KOPT-K1 (cell line): ENCODE results near the gene PACC1.
"Not testable (repeated sequence)": the region's sequence is repeated elsewhere in the genome, so short reads cannot be mapped to it uniquely, and the experiment has no call there.

Source experiments
- H3K27ac ChIP-seq: fragments of 200-600 bp; sonication (generic); 2 replicates; pipeline ENCODE4 v1.5.1; 2016; ENCODE audit warnings: antibody characterized with exemption, mild to moderate bottlenecking, low read depth, low read length; ENCODE audit not compliant: poor library complexity, severe bottlenecking
- H3K36me3 ChIP-seq: fragments of 200-600 bp; sonication (generic); 2 replicates; pipeline ENCODE4 v1.5.1; 2017; ENCODE audit warnings: antibody characterized with exemption, mild to moderate bottlenecking, low read length, moderate library complexity; ENCODE audit not compliant: insufficient read depth
- H3K9me3 ChIP-seq: fragments of 200-600 bp; sonication (generic); 2 replicates; pipeline ENCODE4 v1.5.1; 2017; ENCODE audit warnings: antibody characterized with exemption, low read length, mild to moderate bottlenecking; ENCODE audit not compliant: insufficient read depth, poor library complexity, severe bottlenecking

The PACC1 gene

DNA sequence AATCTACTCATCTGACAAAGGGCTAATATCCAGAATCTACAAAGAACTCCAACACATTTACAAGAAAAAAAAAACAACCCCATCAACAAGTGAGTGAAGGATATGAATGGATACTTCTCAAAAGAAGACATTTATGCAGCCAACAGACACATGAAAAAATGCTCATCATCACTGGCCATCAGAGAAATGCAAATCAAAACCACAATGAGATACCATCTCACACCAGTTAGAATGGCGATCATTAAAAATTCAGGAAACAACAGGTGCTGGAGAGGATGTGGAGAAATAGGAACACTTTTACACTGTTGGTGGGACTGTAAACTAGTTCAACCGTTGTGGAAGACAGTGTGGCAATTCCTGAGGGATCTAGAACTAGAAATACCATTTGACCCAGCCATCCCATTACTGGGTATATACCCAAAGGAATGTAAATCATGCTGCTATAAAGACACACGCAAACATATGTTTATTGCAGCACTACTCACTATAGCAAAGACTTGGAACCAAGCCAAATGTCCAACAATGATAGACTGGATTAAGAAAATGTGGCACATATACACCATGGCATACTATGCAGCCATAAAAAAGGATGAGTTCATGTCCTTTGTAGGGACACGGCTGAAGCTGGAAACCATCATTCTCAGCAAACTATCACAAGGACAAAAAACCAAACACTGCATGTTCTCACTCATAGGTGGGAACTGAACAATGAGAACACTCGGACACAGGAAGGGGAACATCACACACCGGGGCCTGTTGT, 18.8 kb downstream of the PACC1 start:
- H3K9me3 ChIP-seq = peaks cover 18% of the 10 kb centered on the region
- H3K36me3 ChIP-seq = peaks cover 47% of the 10 kb centered on the region
- H3K27ac ChIP-seq = not testable (repeated sequence)

DNA sequence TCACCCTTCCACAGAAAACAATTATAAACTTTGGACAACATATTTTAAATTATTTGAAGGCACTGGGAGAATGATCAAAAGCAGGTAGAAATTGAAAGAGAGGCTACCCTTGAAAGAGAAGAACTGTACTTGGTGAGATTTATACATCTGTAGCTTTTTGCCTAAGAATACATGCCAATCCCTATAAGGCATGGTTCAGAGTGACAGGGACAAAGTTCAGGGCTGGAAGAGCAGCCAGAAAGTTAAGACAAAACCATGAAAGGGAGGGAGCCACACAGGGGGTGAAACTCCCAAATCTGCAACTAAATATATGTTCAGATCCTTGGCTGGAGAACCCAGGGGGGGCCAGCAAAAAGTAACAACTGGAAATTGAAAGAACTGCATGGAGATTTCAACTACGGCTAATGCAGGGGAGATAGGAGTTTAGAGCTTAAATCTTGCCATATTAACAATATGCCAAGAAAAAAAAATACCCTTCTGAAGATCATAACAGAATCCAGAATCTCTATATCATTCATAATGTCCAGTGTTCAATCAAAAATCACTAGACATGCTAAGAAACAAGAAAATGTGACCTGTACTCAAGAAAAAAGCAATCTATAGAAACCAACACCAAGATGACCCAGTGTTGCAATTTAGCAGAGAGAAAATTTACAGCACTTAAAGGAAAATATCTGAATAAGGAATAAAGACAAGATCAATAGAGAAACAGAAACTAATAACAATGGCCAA, 25.5 kb downstream of the PACC1 start:
- peaks cover 58% of the 10 kb centered on the region for H3K36me3 ChIP-seq
- H3K9me3 ChIP-seq = peaks cover 13% of the 10 kb centered on the region
- no peak overlapping the region for H3K27ac ChIP-seq

DNA sequence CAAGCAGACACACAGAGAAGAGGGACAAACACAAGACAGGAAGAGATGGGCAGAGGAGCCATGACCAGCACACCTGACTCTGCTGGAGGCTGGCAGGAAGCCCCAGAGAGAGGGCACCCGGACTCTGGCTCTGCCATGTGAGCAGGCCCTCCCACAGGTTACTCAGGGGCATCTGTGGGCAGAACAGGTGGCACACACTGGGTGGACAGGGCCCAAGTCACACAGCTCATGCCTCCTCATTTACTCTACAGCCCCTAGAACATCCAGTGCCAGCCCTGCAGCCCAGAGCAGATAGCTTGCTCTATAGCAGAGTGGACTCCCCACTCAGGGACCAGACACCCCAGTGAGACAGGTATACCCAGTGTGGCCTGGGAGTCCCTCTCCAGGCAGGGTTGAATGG, 28.7 kb downstream of the PACC1 start:
- peaks cover 13% of the 10 kb centered on the region for H3K9me3 ChIP-seq
- H3K36me3 ChIP-seq = peaks cover 88% of the 10 kb centered on the region
- H3K27ac ChIP-seq = no peak overlapping the region

DNA sequence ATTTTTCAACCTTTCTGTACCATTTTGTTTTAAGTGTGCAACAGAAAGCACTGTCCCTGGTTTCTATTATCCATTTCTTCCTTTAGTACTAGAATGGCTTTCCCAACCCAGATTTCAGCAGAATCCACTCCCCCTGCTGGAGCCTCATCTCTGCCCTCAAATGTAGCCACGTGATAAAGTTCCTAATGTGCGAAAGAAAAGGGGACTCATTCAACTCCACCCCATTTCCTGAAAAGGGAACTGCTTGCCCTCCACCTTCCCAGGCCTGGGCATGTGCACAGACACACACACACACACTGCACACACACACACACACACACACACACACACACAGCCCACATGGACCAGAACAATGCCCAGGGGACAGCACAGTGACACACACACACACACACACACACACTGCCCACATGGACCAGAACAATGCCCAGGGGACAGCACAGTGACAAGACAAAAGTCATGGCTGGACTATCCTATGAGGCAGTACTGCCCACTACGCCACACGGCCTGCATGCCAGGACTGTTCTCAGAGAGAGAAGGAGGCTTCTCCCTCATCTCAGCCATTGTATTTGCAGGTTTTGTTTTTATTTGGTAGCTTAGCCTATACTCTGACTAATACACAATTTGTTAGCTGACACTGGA, 33.2 kb downstream of the PACC1 start:
- peaks cover 96% of the 10 kb centered on the region for H3K36me3 ChIP-seq
- H3K27ac ChIP-seq = no peak overlapping the region
- no peaks in the 10 kb centered on the region for H3K9me3 ChIP-seq

DNA sequence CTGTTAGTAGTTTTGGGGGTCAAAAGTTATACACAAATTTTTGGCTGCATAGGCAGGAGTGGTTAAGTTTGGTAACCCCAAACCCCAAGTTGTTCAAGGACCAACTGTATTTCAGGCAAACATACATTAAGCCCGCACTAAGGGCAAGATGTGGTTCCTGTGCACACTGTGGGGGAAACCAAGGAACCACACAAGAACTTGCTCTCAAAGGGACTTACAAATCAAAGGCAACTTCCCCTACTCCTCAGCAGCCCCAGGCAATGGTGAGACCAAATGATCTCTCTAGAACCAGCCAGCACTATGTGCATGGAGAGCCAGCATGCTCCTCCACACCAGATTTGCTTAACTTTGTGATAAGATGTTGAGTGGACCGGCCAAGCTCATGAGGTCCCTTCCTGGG, 35.3 kb downstream of the PACC1 start:
- H3K27ac ChIP-seq = no peak overlapping the region
- peaks cover 91% of the 10 kb centered on the region for H3K36me3 ChIP-seq
- no peaks in the 10 kb centered on the region for H3K9me3 ChIP-seq

DNA sequence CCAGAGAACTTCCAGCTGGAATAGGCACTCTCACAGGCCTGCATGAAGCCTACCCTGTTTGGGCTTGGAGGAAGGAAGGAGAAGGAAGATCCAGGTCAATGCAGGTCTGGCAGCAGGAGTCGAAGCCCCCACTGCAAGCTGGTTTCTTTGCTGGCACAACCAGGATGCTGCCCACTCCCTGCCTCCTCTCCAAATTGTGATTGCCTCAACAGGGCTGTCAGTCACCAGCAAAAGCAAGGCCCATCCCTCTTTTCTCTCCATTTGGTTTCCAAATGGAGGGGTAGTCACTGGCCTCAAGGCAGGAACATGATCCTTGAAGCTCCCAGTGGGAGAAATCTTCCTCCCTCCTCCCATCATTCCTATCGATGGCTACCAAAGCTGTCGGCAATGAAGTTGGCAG, 37.0 kb downstream of the PACC1 start:
- Histone ChIP-seq H3K9me3 (peaks cover 9% of the 10 kb centered on the region), H3K27ac (no peak overlapping the region), H3K36me3 (peaks cover 91% of the 10 kb centered on the region)

DNA sequence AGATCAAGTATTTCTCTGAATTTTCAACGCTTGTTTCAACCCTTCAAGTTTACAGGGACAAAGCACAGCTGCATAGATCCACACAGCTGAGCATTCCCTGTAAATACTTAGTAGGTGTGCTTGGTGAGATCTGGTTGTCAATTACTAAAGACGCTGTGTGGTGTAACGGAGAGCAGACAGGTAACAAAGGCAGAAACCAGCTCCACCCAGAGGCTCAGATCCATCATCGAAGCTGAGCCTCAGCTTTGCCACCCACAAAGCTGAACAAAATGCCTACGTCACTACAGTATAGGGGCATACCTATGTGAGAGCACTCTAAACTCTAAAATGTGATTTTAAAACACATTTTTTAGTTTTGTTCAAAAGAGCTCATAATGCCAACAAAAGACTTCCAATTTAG, 38.7 kb downstream of the PACC1 start:
- peaks cover 91% of the 10 kb centered on the region for H3K36me3 ChIP-seq
- peaks cover 16% of the 10 kb centered on the region for H3K9me3 ChIP-seq
- no peak overlapping the region for H3K27ac ChIP-seq

DNA sequence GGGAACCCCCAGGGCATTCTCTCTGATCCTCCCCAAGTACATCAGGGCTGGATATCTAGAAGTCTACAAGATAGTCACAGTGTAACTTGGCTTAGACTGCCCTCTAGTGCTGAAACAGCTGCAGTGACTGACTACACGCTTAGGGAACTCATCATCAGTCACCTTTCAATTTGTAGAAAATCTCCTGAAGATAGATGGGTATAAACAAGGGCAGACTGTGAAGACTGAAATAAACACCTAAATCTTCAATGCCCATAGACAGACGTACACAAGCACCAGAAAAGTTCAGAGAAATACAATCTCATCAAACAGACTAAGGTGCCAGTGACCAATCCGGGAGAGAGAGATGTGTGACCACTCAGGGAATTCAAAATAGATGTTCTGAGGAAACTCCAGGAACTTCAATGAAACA, 46.6 kb downstream of the PACC1 start:
- peaks cover 90% of the 10 kb centered on the region for H3K36me3 ChIP-seq
- H3K27ac ChIP-seq = no peak overlapping the region
- peaks cover 12% of the 10 kb centered on the region for H3K9me3 ChIP-seq

DNA sequence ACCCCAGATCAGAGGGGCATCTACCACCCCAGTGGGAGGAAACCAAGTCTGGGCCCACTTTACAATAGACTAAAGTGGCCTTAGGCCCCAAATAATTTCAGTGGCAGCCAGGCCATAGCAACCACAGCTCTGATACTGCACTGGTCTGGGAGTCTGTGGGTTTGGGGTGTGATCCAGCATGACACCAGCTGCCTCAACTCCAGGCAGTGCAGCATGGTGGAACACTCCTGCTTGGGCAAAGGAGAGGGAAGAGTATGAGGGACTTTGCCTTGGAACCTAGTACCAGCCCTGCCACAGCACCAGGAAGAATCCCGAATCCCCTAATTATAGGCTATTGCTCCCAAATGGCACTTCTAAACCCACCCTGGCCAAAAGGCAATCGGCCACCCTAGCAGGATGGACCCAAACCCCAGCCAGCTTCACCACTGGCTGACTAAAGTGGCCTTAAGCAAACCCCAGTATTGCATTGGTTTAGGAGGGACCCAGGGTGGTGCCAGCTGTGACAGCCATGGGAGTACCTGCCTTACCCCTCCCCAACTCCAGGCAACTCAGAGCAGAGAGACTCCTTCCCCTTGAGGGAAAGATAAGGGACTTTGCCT, 47.1 kb downstream of the PACC1 start:
- Histone ChIP-seq H3K36me3 (peaks cover 87% of the 10 kb centered on the region), H3K27ac (no peak overlapping the region), H3K9me3 (peaks cover 7% of the 10 kb centered on the region)

DNA sequence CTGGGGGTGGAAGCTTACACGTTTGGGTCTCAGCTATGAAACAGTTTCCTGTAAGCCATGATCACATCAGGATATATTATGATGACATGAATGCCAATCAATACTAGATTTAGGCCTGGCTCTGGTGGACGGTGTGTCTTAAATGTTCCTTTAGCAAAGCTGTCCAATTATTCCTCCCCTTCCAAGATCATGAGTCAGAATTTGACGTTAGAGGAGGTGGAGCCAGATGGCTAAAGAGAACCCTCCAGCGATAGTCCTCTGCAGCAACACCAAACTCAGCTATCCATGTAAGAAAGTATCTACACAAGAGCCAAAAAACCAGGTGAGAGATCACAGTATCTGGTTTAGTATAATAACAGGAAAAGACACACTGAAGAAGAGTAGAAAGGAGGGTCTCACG, 47.8 kb downstream of the PACC1 start:
- H3K9me3 ChIP-seq = no peaks in the 10 kb centered on the region
- peaks cover 87% of the 10 kb centered on the region for H3K36me3 ChIP-seq
- H3K27ac ChIP-seq = no peak overlapping the region

DNA sequence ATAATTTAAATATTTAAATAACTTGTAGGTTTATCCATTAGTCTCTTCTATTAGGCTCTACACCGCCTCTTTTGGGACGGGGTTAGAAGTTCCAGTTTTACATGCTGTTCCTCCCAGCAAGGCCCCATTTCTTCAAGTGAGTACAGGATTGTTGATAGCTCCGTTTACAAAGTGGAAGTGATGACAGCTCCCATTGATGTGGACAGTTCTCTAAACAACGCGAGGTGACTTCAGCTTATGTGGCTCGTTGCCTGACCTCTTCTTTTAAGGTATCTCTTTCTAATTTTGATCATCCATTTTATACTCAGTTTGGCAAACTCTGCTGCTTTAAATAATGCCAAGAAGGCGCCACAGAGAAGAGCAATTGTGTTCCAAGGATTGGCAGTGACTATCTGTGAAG, 49.7 kb downstream of the PACC1 start:
- Histone ChIP-seq H3K9me3 (no peaks in the 10 kb centered on the region), H3K36me3 (peaks cover 87% of the 10 kb centered on the region), H3K27ac (no peak overlapping the region)

DNA sequence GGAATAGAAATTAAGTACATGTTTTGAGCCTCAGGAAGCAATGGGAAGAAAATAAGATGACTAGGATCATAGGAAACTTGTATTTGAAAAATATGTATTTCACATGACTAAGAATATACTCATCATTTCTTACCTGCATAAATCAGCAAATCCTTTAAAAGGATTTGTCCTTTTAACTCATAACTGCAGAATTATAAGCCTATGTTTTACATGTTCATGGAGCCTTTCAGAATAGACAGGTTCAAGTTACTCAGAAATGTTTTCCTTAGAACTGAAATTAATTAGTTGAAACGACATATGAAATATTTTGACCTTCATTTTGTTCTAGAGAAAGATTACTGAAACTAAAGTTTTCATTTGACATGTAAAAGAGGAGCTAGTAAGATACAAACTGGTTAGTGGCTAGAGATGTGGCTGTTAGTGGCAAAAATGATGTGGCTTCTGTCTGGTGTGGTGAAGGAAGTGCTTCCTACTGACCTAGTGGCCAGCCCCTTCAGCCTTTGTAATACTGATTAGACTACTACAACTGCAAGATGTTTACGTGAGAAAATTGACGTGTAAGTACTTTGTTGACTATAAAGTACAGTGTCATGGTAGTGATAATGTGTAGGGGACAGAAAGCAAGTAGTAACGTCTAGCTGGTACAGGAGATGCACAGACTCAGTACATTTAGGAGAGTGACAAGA, 54.7 kb downstream of the PACC1 start:
- no peaks in the 10 kb centered on the region for H3K9me3 ChIP-seq
- peaks cover 92% of the 10 kb centered on the region for H3K36me3 ChIP-seq
- H3K27ac ChIP-seq = no peak overlapping the region

DNA sequence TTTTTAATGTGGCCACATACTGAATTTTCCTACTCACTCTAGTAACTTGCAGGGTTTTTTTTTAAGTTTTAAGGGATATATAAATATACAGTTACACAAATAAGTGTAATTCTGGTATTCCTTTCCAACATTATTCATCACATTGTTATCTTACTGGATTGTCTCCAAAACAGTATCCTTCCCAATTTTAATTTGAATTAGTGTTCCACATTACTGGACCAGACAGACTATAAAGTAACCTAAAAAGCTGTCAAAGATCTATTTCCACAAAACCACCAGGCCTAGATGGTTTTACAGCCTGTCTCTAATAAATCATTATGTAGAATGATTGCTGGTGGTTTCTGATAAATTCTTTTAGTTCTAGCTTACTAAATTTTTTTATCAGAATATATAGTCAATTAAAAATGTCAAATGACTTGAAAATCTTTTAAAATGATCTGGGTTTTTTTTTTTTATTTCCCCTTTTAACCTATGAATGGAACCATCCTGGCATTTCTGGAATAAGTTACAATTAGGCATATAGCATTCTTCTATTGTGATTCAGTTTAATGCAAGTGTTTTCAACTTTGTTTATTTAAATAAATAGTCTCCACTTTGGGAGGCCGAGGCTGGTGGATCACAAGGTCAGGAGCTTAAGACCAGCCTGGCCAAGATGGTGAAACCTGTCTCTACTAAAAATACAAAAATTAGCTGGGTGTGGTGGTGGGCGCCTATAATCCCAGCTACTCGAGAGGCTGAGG, 59.3 kb downstream of the PACC1 start:
- no peak overlapping the region for H3K27ac ChIP-seq
- no peaks in the 10 kb centered on the region for H3K9me3 ChIP-seq
- peaks cover 87% of the 10 kb centered on the region for H3K36me3 ChIP-seq

DNA sequence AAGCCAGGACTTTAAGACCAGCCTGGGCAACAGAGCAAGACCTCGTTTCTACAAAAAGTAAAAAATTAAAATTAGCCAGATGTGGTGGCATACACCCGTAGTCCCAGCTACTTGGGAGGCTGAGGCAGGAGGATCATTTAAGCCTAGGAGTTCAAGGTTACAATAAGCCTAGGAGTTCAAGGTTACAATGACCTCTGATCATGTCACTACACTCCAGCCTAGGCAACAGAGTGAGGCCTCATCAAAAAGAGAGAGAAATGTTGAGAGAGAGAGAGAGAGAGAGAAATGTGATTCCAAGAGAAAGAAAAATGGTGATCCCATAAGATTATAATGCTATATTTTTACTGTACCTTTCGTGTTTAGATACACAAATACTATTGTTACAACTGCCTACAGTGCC, 60.2 kb downstream of the PACC1 start:
- H3K27ac ChIP-seq = no peak overlapping the region
- H3K9me3 ChIP-seq = no peaks in the 10 kb centered on the region
- H3K36me3 ChIP-seq = peaks cover 84% of the 10 kb centered on the region
